NCI-H524 treated with DMSO at 0.1 percent for 48 hours (cell line): ENCODE results near the gene MXD1.

Source experiments
- DNase-seq: peaks from one replicate; lab custom pipeline; 2025; lab: John Stamatoyannopoulos, UW

The MXD1 gene

GRCh38 chr2:69977186-69977585, 62.3 kb downstream of the MXD1 start:
- DNase-seq: no peak

- no peak for DNase-seq
Observed at GRCh38 chr2:69977906-69978482, 63.1 kb downstream of the MXD1 start.

DNA sequence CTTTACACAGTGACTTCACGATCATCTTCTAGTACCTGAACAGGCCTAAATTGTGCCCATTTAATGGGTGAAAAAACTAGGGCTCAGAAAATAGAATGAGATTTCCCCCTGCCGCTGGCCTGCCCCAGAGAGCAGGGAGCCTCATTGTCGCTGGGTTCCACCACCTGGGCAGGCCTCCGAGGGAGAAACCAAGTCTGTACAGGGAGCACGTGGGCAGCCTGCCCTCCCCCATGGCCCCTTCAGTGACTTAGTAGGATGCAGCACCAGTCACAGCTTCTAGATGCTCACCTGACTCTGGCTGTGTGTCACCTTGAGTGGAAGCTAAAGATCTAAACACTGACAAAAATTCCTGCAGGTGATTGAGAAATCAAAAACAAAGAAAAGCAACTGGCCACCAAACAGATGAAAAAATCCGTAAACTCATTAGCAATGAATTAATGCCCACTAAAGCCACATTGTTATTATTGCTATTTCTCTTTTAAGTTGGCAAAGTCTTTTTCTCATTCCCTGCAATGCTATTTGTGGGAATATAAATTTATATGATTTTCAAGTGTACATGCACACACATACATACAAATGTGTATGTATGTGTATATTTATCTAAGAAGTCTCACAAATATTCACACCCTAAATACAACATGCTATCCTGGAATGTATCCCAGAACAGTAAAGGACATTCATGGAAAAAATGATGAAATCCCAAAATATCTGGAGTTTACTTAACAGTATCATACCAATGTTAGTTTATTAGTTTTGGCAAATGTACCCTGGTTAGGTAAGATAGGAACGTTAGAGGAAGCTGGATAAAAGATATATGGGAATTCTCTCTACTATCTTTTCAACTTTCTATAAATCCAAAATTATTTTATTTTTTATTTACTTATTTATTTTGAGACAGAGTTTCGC, 65.2 kb downstream of the MXD1 start:
- DNase-seq: no peak

DNA sequence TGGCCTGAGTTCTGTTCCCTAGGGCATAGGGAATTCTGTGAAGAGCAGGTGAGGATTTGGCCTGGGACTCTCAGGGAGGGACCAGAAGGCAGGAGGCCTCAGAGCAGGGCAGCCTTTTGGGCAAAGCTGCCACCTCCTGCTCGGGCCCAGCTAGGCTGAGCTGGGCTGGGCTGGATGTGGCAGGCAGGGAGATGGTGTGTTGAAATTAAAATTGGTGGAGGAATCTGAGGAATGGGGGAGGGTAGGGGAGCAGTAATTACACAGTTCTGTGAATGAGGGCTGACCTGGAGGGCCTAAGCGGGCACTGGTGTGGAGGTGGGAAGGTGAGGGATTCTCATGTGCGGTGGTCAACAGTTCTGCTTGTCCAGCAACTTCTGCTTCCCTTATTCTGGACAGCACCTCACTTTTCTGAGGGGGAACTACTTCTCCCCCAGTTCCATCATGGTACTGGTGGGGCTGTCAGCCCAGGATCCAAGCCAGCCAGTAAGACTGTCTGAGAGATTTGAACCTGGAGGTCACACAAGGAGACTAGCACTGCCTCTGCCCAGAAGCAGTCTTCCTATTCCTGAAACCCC, 68.6 kb downstream of the MXD1 start:
- no peak for DNase-seq

- no peak for DNase-seq
Observed at GRCh38 chr2:69985216-69985615, 70.3 kb downstream of the MXD1 start.

GRCh38 chr2:69985688-69986087, 70.8 kb downstream of the MXD1 start:
- DNase-seq: no peak

- no peak for DNase-seq
Observed at GRCh38 chr2:69986691-69987090, 71.8 kb downstream of the MXD1 start.

GRCh38 chr2:69988086-69988635, 73.3 kb downstream of the MXD1 start:
- no peak for DNase-seq

DNA sequence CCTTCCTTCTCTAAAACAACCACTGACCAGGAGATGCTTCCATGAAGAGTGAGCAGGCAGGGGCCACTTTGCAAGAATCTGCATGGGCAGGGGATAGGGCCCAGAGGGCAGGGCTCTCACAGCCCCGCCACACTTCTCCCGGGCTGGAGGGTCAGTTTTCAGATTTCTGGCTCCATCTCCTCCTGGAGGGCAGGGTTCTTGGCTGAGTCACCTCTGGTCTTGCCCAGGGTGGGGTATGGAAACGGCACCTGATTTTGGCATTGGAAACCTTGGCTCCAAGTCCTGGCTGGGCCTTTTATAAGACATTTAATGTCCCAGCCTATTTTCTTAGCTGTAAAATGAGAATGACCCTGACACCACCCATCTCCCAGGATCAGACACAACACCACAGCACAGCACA, 74.1 kb downstream of the MXD1 start:
- DNase-seq: no peak

DNA sequence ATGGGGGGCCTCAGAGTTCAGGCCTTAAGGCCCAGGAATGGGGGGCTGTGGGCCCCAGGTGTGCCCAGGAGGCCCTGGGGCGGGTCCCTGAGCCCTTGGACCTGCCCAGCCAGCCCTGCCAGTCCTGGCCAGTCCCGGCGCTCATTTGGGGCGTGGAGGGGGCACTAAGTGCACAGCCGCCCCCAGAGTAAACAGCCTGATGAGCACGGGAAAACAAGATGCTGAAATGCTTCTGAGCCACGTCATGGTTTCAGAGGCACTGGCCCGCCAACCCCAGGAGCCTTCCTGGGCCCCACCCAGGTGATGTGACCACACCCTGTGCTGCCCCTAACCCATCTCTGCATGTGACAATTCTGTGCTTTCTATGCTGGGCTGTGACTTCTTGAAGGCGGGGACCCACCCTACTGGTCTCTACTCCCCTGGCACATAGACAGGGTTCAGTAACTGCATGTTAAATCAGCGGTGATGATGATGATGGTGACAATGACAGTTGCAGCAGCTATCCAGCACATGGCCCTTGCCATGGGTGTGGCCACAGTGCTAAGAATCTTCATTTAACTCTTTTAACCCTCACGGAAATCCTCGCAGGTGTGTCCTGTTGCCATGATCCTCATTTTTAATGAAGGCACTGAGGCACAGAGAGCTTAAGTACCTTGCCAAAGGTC, 74.7 kb downstream of the MXD1 start:
- no peak for DNase-seq
